ENCODE measurements around the gene DBR1.
A peak's percentile ranks its signal among the peaks of the same experiment; 100 is the strongest.

Gene DBR1, protein sequence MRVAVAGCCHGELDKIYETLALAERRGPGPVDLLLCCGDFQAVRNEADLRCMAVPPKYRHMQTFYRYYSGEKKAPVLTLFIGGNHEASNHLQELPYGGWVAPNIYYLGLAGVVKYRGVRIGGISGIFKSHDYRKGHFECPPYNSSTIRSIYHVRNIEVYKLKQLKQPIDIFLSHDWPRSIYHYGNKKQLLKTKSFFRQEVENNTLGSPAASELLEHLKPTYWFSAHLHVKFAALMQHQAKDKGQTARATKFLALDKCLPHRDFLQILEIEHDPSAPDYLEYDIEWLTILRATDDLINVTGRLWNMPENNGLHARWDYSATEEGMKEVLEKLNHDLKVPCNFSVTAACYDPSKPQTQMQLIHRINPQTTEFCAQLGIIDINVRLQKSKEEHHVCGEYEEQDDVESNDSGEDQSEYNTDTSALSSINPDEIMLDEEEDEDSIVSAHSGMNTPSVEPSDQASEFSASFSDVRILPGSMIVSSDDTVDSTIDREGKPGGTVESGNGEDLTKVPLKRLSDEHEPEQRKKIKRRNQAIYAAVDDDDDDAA

DNA sequence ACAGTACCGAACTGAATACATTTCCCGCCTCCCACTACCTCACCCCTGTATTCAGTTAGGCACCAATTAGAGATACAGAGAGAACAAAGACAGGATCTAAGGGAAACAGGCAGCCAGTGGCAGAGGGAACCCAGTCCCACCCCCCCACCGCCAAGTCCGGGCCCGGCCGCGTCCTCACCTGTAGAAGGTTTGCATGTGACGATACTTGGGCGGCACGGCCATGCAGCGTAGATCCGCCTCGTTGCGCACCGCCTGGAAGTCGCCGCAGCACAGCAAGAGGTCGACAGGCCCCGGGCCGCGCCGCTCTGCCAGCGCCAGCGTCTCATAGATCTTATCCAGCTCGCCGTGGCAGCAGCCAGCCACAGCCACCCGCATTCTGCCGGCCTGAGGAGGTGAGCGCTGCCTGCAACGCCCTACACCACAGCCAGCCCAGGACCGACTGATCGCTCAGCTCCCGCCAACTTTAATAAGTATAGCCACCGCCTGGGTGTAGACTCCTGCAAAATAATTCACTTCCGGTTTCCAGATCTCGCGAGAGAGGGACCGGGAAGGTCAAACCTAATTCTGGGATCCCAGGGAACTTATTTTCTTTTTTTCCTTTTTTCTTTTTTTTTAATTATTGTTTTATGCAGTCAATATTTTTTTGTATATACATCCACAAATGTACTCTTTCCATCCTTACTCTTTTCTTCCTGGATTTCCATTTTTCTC, at the start of gene DBR1:
Gene DBR1, minus strand, starts transcription at position 501 of the 711 bp plus-strand sequence. Its CDS starts 126 bp downstream, at position 375.
- CTCF ChIA-PET: interaction anchor here (0.6 to 2.3 kb wide), 5 partner anchors 12 to 741 kb away, joined by 3 to 7 read pairs (median 3); partner anchors contain the start of gene ARMC8
- peak within 1 kb of the TSS; percentile 98 for H3K27ac Mint-ChIP-seq
- H3K4me1 Mint-ChIP-seq: peaks cover 38% of the 10 kb centered on the region
- peaks cover 17% of the 10 kb centered on the region for H3K36me3 Mint-ChIP-seq
- H3K9me3 Mint-ChIP-seq: no peaks in the 10 kb centered on the region
- peak; percentile 83 for DNase-seq
- H3K4me3 Mint-ChIP-seq: peak within 1 kb of the TSS; percentile 96
- peaks cover 8% of the 10 kb centered on the region for H3K27me3 Mint-ChIP-seq

DNA sequence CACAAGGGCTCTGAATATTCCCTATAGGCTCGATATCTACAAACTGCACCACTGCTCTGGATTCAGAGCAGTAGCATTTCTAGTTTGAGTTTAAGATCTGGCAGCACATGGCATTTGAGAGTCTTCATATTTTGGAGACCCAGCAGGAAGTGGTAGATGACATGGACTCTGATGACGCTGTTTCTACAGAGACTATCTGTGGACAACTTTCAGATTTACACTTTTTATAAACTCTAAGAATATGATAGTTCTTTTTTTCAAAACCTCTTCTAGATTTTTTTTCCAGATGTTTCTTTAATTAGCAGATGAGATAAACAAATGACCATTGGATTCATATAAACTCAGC, 48.2 kb upstream of the DBR1 start:
- peaks cover 20% of the 10 kb centered on the region for H3K4me1 Mint-ChIP-seq
- CTCF ChIA-PET: interaction anchor here (1.2 kb wide), 1 partner anchor 41 kb away, joined by 3 read pairs; no protein-coding TSS in a partner anchor
- no peak overlapping the region for H3K4me3 Mint-ChIP-seq
- H3K27me3 Mint-ChIP-seq: no peaks in the 10 kb centered on the region
- H3K9me3 Mint-ChIP-seq: no peaks in the 10 kb centered on the region
- DNase-seq: no peak
- peak overlapping the region; percentile 8 for H3K27ac Mint-ChIP-seq
- peaks cover 40% of the 10 kb centered on the region for H3K36me3 Mint-ChIP-seq

DNA sequence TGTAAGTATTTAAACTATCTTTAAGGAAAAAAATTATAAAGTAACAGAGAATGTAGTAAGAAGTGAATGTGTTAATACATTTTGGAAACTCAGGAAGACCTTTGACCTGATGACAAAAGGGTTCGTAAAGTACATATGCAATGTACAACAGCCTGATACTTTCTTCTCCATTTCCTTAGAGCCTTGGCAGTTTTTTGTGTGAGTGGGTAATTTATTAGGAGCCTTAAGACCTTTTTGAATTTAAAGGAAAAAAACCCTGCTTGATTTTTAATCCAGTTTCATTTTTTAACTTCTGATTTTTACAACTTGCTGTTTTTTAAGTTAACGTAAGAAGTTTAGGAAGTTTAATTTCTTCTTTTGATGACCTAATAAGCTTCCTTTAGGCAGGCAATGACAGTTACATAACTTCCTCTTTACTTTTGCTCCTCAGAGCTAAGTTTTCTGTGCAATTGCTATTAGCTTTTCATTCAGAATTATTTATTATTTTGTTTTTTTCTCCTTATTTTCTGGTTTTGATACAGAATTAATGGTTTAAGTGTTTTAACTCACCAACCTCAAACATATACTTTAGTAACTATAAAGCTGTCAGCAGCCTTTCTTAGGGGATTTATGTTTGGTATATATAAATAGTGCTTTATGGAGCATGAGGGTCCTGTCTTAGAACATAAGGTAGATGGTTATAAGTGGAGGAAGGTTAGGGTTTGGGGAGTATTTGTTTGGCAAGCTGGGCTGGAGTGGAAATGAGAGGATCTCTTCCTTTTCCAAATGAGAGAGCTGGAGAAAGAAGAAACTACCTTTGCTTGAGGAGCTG, 47.6 kb upstream of the DBR1 start:
- no peaks in the 10 kb centered on the region for H3K9me3 Mint-ChIP-seq
- no peak overlapping the region for H3K4me3 Mint-ChIP-seq
- DNase-seq: no peak
- CTCF ChIA-PET: interaction anchor here (1.2 kb wide), 1 partner anchor 40 kb away, joined by 3 read pairs; no protein-coding TSS in a partner anchor
- H3K36me3 Mint-ChIP-seq: peaks cover 34% of the 10 kb centered on the region
- H3K27me3 Mint-ChIP-seq: no peaks in the 10 kb centered on the region
- peak overlapping the region; percentile 8 for H3K27ac Mint-ChIP-seq
- peaks cover 20% of the 10 kb centered on the region for H3K4me1 Mint-ChIP-seq

DNA sequence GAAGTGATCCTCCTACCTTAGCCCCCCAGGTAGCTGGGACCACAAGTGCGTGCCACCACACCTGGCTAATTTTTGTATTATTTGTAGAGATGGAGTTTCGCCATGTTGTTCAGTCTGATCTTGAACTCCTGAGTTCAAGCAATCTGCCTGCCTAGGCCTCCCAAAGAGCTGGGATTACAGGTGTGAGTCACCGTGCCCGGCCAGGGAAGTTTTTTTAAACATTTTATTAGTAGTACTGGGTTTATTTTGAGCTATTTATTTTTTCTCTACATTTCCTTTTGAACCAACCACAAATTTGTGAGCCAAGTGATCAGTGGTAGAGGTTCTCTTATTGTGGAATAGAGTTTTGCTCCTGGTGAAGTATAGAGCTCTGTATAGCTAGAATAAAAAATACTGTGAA, 46.1 kb upstream of the DBR1 start:
- Mint-ChIP-seq H3K27ac (no peak overlapping the region), H3K36me3 (peaks cover 27% of the 10 kb centered on the region), H3K4me1 (peaks cover 20% of the 10 kb centered on the region), H3K27me3 (no peaks in the 10 kb centered on the region), H3K9me3 (no peaks in the 10 kb centered on the region), H3K4me3 (no peak overlapping the region)
- DNase-seq: no peak
- CTCF ChIA-PET: no interaction called here

DNA sequence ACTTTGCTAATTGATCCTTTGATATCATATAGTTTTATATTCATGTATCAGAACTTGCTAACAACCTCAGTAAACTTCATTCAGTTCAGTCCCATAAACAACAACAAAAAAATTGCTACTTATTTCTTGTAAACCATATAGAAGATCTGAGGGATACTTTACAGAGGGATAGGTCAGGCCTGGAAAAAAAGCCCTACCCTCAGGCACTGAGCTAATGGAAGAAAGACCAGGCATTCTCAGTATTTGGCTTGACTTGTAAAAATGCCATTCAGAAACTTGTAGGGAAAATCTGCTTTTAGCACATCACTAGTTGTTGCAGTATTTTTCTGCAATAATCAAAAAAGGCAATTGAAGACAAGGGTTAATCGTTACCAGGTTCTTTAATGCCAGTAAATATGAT, 45.5 kb upstream of the DBR1 start:
- no peak overlapping the region for H3K27ac Mint-ChIP-seq
- H3K4me3 Mint-ChIP-seq: no peak overlapping the region
- peaks cover 20% of the 10 kb centered on the region for H3K4me1 Mint-ChIP-seq
- H3K9me3 Mint-ChIP-seq: no peaks in the 10 kb centered on the region
- CTCF ChIA-PET: no interaction called here
- H3K36me3 Mint-ChIP-seq: peaks cover 23% of the 10 kb centered on the region
- no peak for DNase-seq
- H3K27me3 Mint-ChIP-seq: no peaks in the 10 kb centered on the region

DNA sequence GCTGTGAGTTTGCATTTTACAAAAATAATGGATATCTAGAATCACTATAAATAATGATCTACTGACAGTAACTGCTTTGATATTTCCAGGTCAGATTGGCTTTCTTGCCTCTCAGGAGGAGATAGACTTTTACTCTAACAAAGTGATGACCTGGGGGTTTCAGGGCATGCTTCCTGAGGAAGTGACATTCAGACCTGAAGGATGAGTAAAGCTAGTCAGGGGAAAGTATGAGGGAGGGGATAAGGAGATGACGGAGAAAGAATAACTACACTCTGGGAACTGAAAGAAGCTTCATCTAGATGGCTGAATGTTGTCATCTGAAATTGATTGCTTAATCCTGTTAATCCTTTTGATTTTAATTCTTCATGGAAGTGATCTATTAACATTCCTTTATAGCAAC, 44.5 kb upstream of the DBR1 start:
- CTCF ChIA-PET: no interaction called here
- H3K4me1 Mint-ChIP-seq: peaks cover 20% of the 10 kb centered on the region
- H3K27ac Mint-ChIP-seq: no peak overlapping the region
- H3K27me3 Mint-ChIP-seq: no peaks in the 10 kb centered on the region
- H3K4me3 Mint-ChIP-seq: no peak overlapping the region
- H3K36me3 Mint-ChIP-seq: peaks cover 17% of the 10 kb centered on the region
- DNase-seq: no peak
- H3K9me3 Mint-ChIP-seq: no peaks in the 10 kb centered on the region

DNA sequence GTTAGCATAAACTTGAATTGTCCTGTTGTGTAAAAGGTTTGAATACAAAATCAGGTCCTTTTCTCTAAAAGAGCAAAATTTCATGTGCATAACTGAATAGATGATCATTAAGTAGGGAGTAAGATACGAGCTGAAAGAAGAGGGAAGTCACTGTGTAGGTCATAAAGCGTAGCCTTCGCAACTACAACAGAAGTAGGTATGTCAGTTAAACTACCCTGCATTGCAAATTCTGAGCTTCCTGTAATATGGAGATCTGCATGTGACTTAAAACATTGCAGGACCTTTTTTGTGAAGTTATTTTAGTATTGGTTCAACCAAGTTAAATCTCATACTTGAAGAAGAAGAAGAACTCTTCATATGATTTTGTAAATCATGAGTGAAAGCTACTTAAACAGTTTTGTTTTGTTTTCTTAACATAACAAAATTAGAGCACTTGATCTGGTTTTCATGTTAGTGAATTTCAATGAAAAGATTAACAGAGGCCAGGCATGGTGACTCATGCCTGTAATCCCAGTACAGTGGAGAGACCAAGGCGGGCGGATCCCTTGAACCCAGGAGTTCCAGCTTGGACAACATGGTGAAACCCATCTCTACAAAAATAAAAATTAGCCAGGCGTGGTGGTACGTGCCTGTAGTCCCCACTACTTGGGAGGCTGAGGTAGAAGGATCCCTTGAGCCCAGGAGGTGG, 38.8 kb upstream of the DBR1 start:
- no peak overlapping the region for H3K27ac Mint-ChIP-seq
- H3K9me3 Mint-ChIP-seq: no peaks in the 10 kb centered on the region
- no peak overlapping the region for H3K4me3 Mint-ChIP-seq
- H3K4me1 Mint-ChIP-seq: no peaks in the 10 kb centered on the region
- H3K36me3 Mint-ChIP-seq: peaks cover 11% of the 10 kb centered on the region
- DNase-seq: no peak
- CTCF ChIA-PET: interaction anchor here (0.7 kb wide), 1 partner anchor 27 kb away, joined by 4 read pairs; no protein-coding TSS in a partner anchor
- no peaks in the 10 kb centered on the region for H3K27me3 Mint-ChIP-seq

DNA sequence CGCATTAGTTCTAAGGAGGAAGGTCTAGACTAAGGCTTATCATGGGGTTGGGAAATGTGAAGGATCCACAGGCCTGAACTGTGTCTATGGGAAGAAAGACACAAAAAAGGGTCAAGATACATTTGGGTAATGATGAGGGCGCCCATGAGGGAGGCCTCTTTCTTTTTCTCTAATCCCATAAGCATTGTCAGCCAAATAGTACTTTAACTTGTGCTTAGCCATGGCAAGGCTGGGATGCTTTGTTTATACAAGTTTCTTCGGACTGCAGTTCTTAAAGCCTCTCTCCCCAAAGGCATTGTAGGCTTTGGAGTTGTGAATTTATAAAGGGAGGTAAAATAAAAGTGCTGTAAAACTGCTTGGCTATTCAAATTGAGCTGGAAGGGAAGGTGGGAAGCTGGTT, 35.8 kb upstream of the DBR1 start:
- H3K4me3 Mint-ChIP-seq: no peak overlapping the region
- no peak for DNase-seq
- peaks cover 22% of the 10 kb centered on the region for H3K36me3 Mint-ChIP-seq
- no peaks in the 10 kb centered on the region for H3K4me1 Mint-ChIP-seq
- H3K27me3 Mint-ChIP-seq: no peaks in the 10 kb centered on the region
- CTCF ChIA-PET: no interaction called here
- peaks cover 1% of the 10 kb centered on the region for H3K9me3 Mint-ChIP-seq
- no peak overlapping the region for H3K27ac Mint-ChIP-seq

DNA sequence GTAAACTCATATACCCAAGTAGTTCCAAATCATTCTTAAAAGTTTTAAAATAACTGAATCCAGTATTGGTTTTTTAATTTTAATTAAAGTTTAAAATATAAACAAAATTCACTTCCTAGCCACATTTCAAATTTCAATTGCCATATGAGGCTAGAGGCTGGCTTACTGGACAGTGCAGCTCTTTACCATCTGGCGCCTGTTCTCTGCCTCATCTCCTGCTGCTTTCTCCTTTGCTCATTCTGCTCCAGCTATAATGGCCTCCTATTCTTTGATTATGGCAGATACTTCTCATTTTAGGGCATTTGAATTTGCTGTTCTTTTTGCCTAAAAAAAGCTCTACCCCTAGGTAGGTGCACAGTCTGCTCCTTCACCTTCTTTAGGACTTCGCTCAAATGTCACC, 31.5 kb upstream of the DBR1 start:
- Mint-ChIP-seq H3K4me3 (no peak overlapping the region), H3K9me3 (peaks cover 1% of the 10 kb centered on the region), H3K36me3 (peaks cover 18% of the 10 kb centered on the region), H3K27ac (no peak overlapping the region), H3K4me1 (peaks cover 2% of the 10 kb centered on the region), H3K27me3 (no peaks in the 10 kb centered on the region)
- CTCF ChIA-PET: no interaction called here
- DNase-seq: no peak

DNA sequence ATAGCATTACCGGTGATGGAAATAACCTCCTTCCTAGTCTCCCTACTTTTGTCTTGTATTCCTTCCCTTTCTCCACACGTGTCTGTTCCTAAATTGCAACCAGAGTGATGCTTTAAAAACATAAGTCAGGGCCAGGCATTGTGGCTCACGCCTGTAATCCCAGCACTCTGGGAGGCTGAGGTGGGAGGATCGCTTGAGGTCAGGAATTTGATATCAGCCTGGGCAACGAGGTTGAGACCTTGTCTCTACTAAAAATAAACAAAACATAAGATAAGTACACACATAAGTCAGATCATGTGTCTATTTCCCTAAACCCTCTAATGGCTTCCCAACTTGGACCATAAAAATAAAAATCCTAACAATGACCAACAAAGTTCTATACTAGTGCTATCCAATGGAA, 30.8 kb upstream of the DBR1 start:
- peaks cover 2% of the 10 kb centered on the region for H3K4me1 Mint-ChIP-seq
- H3K36me3 Mint-ChIP-seq: peaks cover 17% of the 10 kb centered on the region
- no peaks in the 10 kb centered on the region for H3K27me3 Mint-ChIP-seq
- no peak overlapping the region for H3K27ac Mint-ChIP-seq
- CTCF ChIA-PET: no interaction called here
- peaks cover 1% of the 10 kb centered on the region for H3K9me3 Mint-ChIP-seq
- no peak for DNase-seq
- H3K4me3 Mint-ChIP-seq: no peak overlapping the region

DNA sequence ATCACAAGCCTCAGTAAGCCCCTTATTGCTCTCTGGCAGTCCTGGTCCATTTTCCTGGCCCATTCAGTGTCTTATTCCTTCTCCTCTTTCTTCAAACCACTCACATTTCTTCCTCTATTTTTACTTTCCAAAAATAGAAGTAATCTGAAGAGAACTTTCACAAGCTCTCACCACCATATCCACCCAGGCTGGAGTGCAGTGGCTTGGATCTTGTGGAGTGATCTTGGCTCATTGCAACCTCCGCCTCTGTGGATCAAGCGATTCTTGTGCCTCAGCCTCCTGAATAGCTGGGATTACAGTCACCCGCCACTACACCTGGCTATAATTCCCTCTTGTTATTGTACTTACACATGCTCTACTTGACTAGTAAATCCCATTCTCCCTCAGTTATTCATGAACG, 29.2 kb upstream of the DBR1 start:
- Mint-ChIP-seq H3K4me1 (peaks cover 8% of the 10 kb centered on the region), H3K4me3 (no peak overlapping the region), H3K27ac (no peak overlapping the region), H3K36me3 (peaks cover 18% of the 10 kb centered on the region), H3K9me3 (peaks cover 1% of the 10 kb centered on the region), H3K27me3 (no peaks in the 10 kb centered on the region)
- no peak for DNase-seq
- CTCF ChIA-PET: no interaction called here

DNA sequence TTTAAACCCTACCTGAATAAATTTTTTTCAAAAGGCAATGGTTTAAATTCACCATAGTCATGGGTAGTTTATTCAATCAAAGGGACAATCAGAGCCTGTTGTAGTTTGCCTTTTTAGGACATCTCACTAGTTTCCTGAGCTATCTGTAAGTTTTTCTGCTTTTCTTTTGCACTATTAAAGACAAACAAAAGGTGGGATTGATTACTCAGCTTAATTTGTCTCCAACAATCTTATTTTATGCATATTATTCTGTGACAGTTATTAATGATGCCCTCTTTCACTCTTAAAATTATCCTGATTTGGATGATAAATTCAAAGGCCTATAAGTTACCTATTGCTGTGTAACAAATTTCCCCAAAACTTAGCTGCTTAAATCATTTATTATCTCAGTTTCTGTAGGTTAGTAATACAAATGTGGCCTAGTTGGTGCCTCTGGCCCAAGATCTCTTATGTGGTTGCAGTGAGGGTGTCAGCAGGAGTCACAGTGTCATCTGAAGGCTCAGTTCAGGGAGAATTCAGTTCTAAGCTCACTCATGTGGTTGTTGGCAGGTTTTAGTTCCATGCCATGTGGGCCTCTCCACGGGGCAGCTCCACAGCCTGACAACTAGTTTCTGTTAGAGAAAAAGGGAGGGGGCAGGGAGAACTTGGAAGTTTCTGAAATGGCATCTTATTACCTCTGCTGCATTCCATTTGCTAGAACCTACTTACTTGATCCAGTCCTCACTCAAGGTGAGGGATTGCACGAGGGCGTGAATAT, 28.4 kb upstream of the DBR1 start:
- DNase-seq: no peak
- H3K4me1 Mint-ChIP-seq: peaks cover 9% of the 10 kb centered on the region
- peaks cover 16% of the 10 kb centered on the region for H3K36me3 Mint-ChIP-seq
- CTCF ChIA-PET: interaction anchor here (0.8 kb wide), 1 partner anchor 713 kb away, joined by 3 read pairs; no protein-coding TSS in a partner anchor
- no peak overlapping the region for H3K4me3 Mint-ChIP-seq
- H3K9me3 Mint-ChIP-seq: peaks cover 1% of the 10 kb centered on the region
- no peak overlapping the region for H3K27ac Mint-ChIP-seq
- no peaks in the 10 kb centered on the region for H3K27me3 Mint-ChIP-seq

DNA sequence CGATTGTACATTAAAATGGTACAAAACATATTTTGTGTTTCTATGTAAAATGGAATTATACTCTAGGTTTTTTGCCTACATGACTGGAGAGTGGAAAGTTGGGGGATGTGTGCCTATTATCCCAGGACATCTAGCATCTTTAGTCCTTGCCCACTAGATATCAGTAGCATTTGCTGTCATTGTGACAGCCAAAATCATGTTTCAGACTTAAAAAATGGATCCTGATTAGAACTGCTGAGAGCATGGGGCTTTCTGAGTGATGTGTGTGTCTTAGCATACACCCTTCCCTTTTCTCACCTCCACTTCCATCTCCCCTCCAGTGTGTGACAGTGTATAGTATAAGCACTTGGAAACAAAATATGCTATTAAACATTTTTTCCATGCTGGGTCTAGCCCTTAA, 25.7 kb upstream of the DBR1 start:
- Mint-ChIP-seq H3K27me3 (no peaks in the 10 kb centered on the region), H3K4me1 (peaks cover 9% of the 10 kb centered on the region), H3K4me3 (no peak overlapping the region), H3K36me3 (peaks cover 15% of the 10 kb centered on the region), H3K27ac (no peak overlapping the region), H3K9me3 (no peaks in the 10 kb centered on the region)
- no peak for DNase-seq
- CTCF ChIA-PET: no interaction called here
